GM04504 (cell line): ENCODE measurements around the gene REEP1.
"Not testable (repeated sequence)": the region's sequence is repeated elsewhere in the genome, so short reads cannot be mapped to it uniquely, and the experiment has no call there.

Experiments
- DNase-seq: peaks from one replicate; pipeline ENCODE4 v3.0.0-alpha.2; 2012; ENCODE audit warnings: low read depth

The REEP1 gene

DNA sequence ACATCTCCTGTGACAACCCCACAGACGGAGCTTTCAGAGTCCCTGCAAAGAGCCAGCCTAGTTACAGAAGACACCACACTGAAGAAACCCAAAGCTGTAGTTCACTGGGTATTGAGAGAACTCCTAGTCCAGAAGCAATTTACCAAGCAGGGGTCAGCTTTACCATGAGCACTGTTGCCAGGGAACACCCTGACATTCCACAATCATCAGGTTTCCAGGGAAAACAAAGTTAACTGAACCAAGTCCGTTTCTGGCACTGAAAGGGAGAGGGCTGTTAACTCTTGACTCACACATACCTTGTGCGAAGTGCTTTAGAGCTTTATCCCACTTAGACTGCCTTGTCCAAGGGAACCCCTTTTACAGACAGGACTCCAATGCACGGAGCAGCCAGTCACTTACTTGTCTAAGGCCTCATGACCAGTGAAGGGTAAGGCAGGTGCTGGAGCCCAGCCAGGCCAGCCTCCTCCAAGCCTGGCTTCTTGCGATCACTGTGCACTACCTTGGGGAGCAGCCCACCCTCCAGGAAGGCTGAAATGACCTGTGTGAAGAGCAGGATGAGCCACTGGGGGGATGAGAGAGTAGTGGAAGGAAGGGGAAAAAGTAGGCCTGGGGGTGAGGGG lies 53.9 kb downstream of the REEP1 start:
- DNase-seq, result no peak

DNA sequence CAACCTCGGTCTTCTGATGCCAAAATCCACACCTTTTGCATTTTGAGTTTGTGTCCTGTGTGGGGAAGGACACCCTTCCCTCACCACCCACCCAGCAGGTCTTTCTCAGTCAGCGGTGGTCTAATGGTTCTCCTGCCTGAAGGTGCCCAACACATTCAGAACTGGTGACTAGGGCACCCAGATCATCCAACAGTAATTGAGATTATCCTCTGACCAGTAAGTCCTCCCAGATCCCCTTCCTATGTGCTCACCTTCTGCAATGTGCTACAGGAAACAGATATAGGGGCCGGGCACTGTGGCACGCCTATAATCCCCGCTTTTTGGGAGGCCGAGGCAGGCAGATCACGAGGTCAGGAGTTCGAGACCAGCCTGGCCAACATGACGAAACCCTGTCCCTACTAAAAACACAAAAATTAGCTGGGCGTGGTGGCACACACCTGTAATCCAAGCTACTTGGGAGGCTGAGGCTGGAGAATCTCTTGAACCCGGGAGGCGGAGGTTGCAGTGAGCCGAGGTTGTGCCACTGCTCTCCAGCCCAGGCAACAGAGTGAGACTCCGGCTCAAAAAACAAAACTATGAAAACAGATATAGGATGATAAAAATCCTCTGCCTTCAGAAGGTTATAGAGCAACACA lies 56.2 kb downstream of the REEP1 start:
- no peak for DNase-seq

DNA sequence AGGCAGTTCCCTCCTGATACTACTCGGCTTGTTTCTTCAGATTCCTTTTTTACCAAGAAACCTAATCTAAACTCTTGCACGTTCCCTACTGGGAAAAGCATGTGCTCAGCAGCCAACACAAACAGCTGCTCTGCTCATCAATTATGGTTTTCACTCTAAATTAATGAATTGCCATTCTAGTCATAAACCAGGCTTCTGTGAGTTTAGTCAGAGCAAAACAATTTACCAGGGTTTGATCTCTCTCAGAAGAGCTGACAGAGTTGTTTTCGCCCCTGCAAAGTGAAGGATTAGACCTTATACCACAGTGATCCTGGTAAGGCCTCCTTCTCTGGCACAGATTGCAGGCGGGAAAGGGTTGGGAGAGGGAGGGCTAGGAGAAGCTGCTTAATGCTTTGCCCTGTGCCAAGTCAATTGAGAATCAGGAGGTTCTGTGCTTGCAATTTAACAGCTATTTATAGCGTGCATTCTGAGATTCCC lies 57.2 kb downstream of the REEP1 start:
- no peak for DNase-seq

DNA sequence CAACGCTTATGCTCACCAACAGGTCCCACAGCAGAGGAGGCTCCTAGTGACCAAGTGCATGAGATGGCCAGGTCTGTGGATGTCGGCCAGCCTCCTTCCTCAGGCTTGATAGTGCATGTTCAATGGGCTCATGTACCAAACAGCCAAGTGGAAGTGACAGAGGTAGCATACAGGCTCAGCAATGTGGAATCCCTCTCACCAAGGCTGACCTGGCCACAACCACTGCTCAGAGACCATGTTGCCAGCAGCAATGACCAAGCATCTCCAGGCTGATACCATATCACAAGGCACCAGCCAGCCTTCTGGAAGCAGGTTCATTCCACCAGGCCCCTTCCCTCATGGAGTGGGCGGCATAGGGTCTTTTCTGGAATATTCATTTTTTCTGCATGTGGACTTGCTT lies 61.5 kb downstream of the REEP1 start:
- DNase-seq, result no peak

GRCh38 chr2:86275384-86275799 lies 62.0 kb downstream of the REEP1 start:
- DNase-seq, result no peak

DNA sequence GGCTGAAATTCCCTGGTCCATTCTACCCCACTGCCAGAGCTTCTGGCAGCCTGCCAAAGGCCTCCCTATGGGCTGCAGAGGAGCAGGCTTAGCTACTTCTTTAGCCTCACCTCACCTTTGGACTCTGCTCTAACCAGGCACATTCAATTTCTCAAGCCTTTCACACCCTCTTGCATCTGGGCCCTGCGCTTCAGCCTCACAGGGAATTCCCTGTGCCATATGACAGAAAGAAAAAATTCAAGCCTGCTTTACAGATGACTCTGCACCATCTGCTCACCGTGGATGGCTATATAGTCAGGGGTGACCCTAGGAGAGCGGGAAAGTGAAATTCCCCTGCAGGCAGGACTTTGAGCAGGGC lies 62.5 kb downstream of the REEP1 start:
- no peak for DNase-seq

- peak; percentile 10 for DNase-seq
Observed at GRCh38 chr2:86274265-86274917, 63.0 kb downstream of the REEP1 start.

- no peak for DNase-seq
Observed at GRCh38 chr2:86272111-86272510, 65.3 kb downstream of the REEP1 start.

DNA sequence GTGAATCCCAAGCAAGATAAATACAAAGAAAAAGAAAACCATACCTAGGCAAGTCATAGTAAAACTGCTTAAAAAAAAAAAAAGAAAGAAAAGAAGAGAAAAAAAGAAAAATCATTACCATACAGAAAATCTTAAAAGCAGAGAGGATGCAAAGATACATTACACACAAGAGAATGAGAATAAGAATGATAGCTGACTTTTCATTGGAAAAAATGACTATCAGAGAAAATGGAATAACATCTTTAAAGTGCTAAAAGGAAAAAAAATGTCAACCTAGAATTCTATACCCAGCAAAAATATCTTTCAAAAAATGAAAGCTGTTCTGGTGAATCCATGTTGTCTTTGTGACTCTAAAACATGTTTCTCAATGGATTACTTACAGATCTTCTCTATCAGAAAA lies 66.2 kb downstream of the REEP1 start:
- DNase-seq, result no peak

- no peak for DNase-seq
Observed at GRCh38 chr2:86263956-86264355, 73.5 kb downstream of the REEP1 start.

DNA sequence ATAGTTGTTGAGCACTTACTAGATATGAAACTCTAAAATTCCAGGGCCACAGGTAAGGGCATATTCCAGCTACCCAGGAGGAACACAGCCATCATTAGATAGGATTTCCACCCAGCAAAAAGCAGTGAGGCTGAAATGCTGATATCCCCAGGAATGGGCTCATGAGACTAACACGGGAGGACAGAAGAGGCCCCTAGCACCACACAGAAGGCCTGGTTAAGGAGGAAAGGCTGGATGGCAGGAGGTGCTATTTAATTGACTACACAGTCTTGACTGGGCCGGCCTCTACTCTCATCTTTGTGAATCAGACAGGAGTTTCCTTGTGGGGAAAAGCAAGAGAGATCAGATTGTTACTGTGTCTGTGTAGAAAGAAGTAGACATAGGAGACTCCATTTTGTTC lies 76.4 kb downstream of the REEP1 start:
- DNase-seq, result no peak

DNA sequence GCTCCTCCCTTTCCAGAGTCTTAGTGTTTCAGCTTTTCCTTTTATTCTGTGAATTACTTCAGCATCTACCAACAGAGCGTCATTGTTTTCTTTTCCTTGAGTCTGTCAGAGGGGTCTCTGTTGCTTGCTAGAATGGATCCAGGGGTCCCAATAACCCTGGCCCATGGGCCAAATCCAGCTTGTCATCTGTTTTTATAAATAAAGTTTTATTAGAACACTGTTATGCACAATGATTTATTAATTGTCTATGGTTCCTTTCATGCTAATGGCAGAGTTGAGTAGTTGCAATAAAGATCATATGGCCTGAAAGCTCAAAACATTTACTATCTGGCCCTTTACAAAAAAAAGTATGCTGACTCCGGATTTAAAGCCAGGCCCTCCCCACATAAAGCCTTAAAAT lies 79.3 kb downstream of the REEP1 start:
- DNase-seq, result no peak

DNA sequence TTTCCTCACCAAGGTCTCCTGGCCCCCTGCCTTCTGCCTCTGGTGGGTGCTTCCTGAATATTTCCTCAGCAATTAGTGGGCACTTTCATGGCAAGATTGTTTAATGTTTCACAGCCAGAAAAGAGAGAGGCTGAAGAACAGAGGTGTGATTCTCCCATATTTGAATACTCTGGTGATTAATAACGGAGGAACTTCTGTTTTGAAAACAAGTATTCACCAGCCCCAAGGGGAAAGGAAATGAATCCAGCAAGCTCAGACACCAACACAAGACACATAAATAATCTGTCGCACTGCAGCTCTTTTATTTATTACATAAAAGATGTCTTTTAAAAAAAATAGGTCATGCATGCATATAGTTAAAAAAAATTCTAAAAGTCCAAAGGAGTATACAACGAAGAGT lies 80.4 kb downstream of the REEP1 start:
- no peak for DNase-seq

DNA sequence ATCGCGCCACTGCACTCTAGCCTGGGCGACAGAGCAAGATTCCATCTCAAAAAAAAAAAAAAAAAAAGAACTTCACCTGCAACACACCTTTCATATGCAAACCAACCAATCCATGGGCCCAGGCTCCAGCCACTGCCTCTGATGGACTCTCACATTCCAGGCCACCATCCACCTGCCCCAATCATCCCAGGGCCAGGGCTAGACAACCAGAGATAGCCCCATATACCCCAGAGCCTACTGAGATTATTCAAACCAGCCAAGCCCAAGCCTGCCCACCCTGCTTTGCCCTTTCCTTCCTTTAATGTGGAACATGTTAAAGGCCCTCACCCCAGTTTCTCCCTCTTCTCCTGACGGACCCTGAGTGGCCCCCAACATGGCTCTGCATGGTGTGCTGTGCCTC lies 81.1 kb downstream of the REEP1 start:
- no peak for DNase-seq

DNA sequence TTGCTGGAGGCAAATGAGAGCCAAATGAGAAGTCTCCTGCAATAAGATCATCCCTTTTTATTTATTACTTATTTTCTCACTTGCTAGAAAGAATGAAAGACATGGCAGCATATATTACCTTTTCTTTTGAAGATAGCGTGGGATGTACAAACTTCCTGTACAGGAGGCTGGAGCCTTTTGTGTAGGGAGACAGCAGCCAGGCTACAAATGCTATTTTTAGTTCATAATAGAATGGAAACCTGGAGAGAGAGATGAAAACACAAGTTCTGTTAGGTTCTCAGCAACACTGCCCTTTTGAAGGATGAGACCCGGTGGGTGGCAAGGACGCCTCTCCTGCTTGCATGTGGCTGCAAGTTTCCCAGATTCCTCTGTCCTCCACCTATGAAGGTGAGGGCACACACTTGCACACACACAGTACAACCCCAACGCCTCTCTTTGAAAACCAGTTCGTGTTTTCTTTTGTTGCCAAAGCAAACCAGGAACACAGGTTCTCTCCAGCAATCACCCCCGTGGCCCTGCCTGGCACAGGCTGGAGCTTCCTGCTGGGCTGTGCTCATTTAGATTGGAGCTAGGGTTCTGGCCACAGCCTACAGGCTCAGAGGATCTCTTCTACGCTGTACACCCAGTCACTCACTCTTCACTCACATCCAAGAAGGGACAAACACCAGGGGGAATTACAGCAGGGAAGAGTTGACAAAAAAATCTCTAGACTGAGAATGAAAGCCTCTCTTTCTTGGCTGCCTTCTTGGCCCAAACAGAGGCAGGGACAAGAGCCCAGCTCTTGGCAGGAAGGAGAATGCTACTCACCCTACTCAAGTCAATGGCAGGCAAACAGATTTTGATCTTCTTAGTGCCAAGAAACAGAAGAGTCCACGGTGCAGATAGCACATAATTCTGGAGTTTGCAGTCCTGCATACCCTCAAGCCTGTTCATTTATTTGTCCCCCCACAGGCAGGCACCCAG lies 82.6 kb downstream of the REEP1 start:
- DNase-seq, result no peak

DNA sequence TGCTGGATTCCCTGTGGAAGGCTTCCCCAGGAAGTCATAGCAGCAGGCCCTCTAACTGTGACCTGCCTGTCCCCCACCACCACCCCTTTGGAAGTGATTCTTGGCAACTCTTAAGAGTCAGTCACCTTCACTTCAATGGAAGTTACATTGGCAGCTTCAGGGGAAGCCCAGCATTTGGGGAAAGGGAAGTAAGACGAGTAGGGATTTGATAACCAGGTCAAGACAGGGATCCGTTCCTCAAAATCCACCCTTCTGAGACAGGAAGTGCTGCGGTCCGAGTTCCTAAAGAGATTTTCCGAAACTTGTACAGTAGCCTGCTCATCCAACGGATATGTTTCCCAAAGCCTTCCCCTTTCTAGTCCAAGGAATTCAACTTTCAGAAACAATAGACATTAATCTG lies 84.0 kb downstream of the REEP1 start:
- DNase-seq, result no peak

- DNase-seq, result no peak
Observed at GRCh38 chr2:86251840-86252266, 85.6 kb downstream of the REEP1 start.

DNA sequence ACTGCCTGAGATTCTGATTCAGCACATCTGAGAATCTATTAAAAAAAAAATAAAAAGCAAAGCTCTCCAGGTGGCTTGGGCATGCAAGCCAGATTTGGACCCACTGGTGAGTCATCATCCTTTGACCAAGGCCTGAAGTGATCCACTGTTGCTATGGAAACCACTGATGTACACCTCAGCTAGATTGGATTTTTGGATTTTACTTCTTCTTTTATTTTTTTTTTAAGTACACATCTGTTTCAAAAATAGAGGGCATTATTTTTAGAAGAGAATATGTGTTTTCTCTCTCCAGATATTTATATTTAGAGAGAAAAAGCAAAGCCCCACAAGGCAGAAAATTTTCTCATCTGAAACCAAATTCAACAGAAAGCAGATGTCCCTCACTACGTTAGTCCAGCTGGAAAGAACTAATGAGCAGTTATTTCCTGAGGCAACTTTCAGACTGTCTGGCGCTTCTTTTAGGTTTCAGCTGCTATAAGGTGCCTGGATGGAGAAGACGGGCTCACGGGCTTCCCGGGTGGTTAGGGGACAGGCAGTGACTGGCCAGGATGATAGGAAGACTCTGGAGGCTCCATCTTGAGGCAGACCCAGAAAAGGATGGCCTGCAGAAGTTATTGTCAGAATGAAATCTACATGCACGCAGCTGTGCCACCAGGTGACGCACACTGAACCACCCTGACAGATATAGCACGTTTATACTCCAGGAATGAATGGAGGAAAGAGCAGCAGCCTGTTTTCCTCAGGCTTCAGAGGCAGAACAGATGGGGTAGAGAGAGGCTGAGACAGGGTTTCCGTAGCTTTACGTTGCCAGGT lies 87.6 kb downstream of the REEP1 start:
- peak; percentile 78 for DNase-seq

DNA sequence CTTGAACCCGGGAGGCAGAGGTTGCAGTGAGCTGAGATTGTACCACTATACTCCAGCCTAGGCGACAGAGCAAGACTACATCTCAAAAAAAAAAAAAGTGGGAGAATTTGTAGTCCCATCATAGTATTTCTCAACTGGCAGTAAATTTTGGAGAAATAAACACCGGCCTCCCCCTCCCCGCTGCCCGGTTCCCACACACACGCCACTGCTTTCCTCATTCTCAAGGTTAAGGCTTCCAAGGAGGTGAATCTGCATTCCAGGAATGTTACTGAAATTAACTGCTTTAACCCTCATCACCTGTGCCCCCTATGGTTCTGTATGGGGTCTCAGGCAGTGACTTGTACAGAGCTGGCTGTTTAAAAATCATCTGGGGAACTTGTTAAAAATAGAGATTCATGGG lies 88.2 kb downstream of the REEP1 start:
- no peak for DNase-seq

GRCh38 chr2:86245222-86245621 lies 92.2 kb downstream of the REEP1 start:
- not testable (repeated sequence) for DNase-seq

- not testable (repeated sequence) for DNase-seq
Observed at GRCh38 chr2:86244781-86245180, 92.6 kb downstream of the REEP1 start.
